GM18507 (cell line): ENCODE measurements around the gene C1QTNF8.

Experiments used
- DNase-seq: peaks from one replicate; pipeline ENCODE4 v3.0.0; 2011; ENCODE audit warnings: low read depth; ENCODE audit not compliant: insufficient read length; ENCODE audit errors: extremely low spot score
- FAIRE-seq: peaks from 2 replicates; lab custom pipeline; 2011; peaks lifted over from hg19 to GRCh38; lab: Jason Lieb, UNC

C1QTNF8 gene

DNA sequence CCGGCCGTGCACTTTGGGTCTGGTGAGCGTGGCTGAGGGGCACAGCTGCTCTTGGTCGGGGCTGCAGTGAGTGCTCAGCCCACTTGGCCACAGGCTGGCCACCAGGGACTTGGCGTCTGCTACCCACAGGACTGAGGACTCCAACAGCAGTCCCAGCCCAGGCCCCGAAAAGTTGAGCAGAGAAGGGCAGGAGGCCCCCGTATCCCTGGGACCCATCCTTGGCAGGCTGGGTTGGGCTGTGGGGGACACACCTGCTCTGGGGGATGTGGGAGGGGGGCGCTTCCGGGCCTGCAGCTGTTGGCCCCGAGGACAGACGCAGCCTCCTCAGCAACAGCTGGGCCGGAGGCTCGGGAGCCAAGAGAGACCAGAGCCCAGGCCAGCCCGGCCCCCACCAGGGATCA is 42.9 kb downstream of the C1QTNF8 start:
- DNase-seq (no peak), FAIRE-seq (no peak)

GRCh38 chr16:1052721-1053120 is 43.3 kb downstream of the C1QTNF8 start:
- DNase-seq (no peak), FAIRE-seq (no peak)

DNA sequence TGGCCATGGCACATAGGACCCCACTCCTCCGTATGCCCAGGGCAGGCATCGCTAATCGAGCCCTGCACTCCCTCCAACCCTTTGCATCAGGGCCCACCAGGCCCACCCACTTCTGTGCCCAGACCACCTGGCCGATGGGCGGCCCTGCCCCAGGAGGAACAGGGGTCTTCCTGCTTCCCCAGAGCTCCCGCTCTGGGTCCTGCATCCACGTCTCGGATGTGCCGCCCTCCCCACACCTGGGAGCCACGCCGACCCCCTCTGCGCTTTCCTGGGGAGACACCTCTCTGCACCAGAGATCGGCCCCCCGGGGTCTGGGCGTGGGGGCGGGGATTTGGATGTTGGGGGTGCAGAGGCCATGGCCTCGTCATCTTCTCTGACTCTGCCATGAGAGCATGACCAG is 44.6 kb downstream of the C1QTNF8 start:
- no peak for FAIRE-seq

DNA sequence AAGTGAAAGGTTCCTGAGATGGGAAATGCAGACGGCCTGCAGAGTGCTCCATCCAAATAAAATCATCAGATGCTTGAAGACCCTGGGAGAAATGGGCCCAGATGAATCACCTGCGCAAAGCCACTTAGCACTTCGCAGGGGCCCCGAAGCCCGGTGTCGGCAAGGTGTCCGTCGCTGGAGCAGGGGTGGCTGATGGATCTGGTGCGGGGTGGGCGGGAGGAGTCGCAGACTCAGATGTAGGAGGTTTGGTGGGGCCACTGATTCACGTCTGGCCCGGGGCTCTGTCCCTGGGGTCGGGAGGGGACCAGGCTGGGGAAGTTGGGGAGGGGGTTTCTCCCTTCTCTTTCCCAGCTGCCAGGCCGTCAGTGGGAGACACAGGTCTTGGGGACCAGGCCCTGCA is 45.1 kb downstream of the C1QTNF8 start:
- no peak for DNase-seq
- FAIRE-seq: no peak

More for the DNA sequence above, 44.6 kb downstream of the C1QTNF8 start:
- DNase-seq: no peak

DNA sequence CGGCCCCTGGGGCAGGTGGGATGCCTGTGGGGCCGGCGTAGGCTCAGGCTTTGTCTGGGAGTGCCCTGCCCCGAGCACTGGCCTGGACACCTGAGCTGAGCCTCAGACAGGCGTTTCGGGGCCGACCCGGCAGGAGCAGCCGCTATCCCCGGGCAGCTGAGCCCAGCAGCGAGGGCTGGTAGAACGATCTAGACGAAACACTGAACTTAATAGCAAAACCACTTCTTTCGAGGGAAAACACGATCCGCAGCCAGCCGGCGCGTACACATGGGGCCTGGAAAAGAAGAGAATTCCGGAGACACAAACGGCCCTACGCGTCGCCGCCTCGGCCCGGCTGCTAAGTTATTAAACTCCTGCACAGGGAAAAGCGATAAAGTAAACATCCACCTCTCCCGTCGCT is 45.5 kb downstream of the C1QTNF8 start:
- DNase-seq: no peak
- FAIRE-seq: no peak

DNA sequence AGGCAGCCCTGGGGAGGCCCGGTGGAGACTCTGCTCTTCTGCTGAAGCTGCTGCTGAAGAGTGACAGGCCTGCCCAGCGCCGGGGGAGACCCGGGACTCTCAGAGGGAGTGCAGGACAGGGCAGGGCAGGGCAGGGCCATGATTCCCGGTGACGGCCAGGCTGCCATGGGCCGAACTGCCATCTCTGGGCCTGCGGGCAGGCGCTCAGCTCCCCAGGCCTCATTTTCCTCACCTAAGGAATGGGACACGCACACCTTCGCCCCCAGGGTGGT is 46.1 kb downstream of the C1QTNF8 start:
- no peak for DNase-seq
- FAIRE-seq: no peak

DNA sequence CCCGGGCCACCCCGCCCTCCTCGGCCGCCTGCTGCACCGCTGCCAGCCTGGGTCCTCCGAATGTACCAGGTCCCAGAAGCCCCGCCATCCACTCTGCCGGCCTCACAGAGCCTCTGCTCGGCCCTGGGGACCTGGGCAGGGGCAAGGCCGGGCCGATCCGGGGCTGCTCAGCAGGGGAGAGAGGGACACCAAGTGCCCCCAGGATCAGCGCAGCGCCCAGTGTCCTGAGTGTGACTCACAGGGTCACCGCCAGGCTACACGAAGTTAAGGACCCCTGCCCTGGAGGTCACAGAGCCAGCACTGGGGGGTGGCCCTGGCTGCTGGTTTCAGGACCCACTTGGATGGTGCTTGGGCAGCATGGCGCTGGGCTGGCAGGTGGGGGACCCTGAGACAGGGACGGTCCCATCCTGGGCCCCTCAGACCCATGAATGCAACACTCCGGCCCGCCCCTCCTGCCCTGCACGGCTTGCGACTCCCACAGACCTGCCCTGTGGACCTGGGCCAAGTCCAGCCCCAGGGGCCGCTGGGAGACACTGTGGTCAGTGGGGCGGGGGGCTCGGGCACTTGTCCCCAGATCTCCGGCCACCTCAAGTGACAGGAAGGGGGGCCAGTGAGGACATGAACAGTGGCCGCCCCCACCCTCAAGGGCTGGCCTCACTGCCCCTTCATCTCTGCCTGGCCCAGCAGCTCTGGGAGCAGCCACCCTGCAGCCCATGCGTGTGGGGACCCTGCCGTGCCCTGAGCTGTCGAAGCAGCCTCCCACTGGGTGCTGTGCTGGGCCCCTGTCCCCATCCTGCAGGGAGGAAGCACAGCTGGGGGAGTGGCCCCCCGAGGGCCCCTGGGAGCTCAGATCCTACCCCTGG is 46.7 kb downstream of the C1QTNF8 start:
- FAIRE-seq: no peak
- DNase-seq: no peak

GRCh38 chr16:1048442-1049112 is 47.5 kb downstream of the C1QTNF8 start:
- DNase-seq (no peak), FAIRE-seq (no peak)

- no peak for FAIRE-seq
These were observed 48.2 kb downstream of the C1QTNF8 start for GRCh38 chr16:1047801-1048200.

GRCh38 chr16:1047123-1047522 is 48.9 kb downstream of the C1QTNF8 start:
- FAIRE-seq (no peak), DNase-seq (no peak)

More at GRCh38 chr16:1047801-1048200, 48.2 kb downstream of the C1QTNF8 start:
- no peak for DNase-seq

DNA sequence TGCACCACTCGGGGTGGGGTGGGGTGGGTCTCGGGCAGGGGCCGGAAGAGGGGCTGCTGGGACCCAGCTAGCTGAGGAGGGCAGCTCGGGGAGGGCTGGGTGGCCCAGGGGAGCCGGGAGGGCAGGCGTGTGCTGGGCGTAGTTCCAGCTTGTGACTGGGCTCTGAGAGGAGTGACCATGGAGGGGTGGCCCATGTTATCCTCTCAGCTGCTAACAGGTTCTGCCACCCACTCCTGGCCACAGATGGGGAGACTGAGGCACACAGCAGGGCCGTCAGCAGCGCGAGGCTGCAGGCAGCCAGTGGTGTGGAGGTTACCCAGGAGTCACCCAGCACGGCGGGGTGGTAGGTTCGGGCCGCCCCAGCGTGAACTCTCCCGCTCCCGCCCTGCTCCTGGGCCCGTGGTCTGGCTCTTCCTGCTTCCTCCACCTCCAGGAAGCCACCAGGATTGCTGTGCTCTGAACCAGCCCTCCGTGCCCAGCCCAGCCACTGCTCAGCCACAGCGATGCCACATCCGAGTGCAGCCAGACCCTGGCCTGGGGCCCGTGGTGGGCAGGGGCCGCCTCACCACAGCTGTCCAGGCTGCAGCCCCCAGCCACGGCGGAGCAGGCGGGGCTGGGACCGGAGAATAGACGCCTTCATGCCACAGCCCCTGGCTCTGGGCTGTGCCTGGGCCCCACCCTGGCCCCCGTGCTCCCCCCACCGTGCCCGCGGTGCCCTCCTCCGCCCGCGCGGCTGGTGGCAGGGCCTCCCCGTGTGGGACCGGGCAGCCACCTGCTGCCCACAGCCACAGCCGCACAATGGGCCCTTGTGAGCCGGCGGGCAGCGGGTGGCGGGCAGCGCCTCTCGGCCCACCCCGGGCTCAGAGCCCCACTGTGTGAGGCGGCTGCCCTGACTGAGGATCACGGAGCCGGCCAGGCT is 49.8 kb downstream of the C1QTNF8 start:
- no peak for DNase-seq
- FAIRE-seq: no peak

DNA sequence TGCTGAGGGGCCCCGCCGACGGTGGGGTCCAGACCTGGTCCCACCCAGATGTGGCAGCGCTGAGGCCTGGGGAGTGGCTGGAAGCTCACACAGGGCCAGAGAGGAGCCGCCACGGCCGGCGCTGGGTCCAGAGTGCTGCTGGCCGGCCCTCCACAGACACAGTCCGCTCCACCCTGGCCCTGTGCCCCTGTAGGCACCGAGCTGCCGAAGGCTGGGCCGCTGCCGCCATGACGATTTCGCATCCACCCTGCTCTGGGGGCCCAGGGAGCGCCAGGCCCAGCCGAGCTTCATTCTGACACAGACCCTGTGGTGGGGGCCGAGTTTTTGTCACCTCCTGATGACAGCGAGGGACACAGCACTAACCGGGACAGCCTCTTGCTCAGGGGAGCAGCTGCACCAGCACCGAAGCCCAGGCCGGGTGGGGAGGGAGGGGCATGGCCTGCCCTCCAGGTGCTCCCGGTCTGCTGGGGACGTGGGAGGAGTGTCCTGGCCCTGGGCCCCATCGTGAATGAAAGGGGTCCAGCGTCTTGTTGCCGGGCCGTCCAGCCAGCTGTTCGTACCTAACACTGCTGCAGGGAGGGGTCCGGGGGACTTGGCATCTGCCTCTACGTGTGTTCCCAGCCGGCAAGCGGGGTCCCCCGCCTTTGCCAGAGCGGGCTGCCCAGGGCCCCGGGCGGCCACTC is 50.6 kb downstream of the C1QTNF8 start:
- FAIRE-seq: no peak
- DNase-seq: no peak

- FAIRE-seq (no peak), DNase-seq (no peak)
These were observed 51.4 kb downstream of the C1QTNF8 start for GRCh38 chr16:1044460-1045309.

GRCh38 chr16:1043881-1044451 is 52.1 kb downstream of the C1QTNF8 start:
- no peak for DNase-seq
- FAIRE-seq: no peak

- FAIRE-seq: no peak
- DNase-seq: no peak
These were observed 53.2 kb downstream of the C1QTNF8 start for GRCh38 chr16:1042866-1043265.

GRCh38 chr16:1042049-1042744 is 53.8 kb downstream of the C1QTNF8 start:
- FAIRE-seq: no peak

DNA sequence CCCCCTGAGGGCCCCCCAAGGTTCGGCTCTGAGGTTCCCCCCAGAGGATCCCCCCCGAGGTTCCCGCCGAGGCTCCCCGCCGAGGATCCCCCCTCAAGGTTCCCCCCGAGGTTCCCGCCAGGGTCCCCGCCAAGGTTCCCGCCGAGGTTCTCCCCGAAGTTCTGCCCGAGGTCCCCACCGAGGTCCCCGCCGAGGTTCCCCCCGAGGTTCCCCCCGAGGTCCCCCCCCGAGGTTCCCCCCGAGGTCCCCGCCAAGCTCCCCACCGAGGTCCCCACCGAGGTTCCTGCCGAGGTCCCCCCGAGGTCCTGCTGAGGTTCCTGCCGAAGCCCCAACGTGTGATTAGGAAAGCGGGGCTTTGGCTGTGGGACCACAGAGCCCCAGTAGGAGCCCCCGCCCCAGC is 55.7 kb downstream of the C1QTNF8 start:
- FAIRE-seq (no peak), DNase-seq (no peak)

More at GRCh38 chr16:1042049-1042744, 53.8 kb downstream of the C1QTNF8 start:
- no peak for DNase-seq

- no peak for DNase-seq
- FAIRE-seq: no peak
These were observed 56.3 kb downstream of the C1QTNF8 start for GRCh38 chr16:1039762-1040161.
